HG02852 (cell line): Measurements from ENCODE around the gene RSRC1.
A peak's percentile ranks its signal among the peaks of the same experiment; 100 is the strongest.
"Not testable (repeated sequence)": the region's sequence is repeated elsewhere in the genome, so short reads cannot be mapped to it uniquely, and the experiment has no call there.

Source experiments
- ATAC-seq: cut with Tn5 transposase; IDR thresholded peaks from one replicate; pipeline ENCODE4 v1.9.1; 2021; ENCODE audit warnings: mild to moderate bottlenecking, moderate library complexity; ENCODE audit not compliant: unreplicated experiment

The RSRC1 gene

DNA sequence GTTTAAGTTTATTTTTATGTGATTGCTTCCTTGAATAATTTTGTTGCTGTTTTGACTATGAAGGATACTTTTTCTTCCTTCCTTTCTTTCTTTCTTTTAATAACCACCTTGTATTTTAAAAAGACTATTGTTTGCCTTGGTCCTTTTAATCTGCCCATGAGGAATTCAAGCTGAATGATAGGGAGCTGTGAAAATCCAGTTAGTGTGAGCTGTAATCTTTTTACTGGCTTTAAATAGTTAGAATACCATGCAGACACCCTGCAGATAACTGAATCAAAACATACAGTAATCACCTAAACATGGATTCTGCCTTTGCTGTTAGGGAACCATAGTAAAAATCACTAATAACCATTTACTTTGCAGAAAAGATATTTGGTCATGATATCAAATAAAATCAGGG lies 110.7 kb downstream of the RSRC1 start:
- no peak for ATAC-seq

DNA sequence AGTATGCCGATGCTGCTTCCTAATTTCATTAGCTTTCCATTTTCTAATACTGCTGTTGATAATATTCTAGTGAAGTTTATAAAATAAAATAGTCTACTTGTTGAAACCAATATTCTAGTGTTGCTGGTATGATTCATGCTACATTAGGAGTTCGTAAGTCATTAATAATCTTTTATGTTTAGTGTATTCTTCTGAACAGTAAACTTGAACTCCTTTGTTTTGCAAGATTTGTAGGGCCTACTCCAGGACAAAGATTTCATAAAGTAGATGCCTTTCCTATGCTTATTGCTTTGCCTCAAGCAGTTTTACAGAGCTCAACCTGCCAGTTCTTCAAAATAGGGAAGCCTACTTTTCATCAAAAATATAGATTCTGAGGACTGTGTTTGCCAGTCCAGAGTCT lies 111.5 kb downstream of the RSRC1 start:
- no peak for ATAC-seq

DNA sequence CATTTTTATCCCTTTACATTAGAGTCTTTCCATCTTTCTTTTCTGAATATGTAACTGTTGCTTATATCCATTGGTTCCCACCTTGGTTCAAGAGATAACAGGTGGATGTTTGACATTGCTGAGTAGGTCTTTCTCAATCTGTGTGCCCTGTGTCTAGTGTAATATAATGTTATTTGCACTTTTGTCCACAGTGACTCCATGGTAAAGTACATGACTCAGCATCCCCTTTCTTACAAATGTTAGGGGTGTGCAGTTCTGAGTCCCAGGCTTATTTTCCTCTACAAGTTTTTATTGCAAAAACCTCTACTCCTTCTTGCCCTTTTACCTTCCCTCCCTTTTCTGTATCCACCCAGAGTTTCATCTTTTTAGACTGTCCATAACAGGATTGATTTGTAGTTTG lies 116.5 kb downstream of the RSRC1 start:
- no peak for ATAC-seq

DNA sequence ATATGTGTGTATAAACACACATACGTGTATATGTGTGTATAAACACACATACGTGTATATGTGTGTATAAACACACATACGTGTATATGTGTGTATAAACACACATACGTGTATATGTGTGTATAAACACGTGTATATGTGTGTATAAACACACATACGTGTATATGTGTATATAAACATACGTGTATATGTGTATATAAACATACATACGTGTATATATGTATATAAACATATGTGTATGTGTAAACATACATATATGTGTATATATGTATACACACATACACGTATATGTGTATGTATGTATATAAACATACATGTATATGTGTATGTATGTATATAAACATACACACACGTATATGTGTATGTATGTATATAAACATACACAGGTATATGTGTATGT lies 119.1 kb downstream of the RSRC1 start:
- ATAC-seq = not testable (repeated sequence)

DNA sequence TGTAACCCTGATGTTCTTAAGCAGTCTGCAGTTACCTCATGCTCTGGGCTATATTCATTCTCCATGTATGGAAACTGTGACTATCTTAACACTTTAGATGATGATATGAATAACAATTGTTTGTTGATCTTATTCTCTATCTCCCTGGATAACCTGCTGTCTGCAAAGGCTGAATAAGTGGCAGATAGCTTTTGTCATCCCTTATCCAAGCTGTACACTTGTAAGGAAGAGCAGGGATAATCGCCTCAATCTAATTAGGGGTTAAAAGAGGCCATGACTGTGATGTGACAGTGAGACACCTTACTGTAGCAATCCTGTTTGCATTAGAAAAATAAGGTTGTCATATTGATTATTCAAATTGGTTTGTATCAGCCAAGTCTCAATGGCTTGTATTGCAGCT lies 123.9 kb downstream of the RSRC1 start:
- no peak for ATAC-seq

DNA sequence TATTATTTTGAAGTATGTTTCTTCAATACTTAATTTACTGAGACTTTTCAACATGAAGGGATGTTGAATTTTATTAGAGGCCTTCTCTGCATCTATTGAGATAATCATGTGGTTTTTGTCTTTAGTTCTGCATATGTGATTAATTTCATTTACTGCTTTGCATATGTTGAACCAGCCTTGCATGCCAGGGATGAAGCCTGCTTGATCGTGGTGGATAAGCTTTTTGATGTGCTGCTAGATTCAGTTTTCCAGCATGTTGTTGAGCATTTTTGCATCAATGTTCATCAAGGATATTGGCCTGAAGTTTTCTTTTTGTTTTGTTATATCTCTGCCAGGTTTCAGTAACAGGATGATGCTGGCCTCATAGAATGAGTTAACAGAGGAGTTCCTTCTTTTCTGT lies 134.4 kb downstream of the RSRC1 start:
- ATAC-seq = no peak

DNA sequence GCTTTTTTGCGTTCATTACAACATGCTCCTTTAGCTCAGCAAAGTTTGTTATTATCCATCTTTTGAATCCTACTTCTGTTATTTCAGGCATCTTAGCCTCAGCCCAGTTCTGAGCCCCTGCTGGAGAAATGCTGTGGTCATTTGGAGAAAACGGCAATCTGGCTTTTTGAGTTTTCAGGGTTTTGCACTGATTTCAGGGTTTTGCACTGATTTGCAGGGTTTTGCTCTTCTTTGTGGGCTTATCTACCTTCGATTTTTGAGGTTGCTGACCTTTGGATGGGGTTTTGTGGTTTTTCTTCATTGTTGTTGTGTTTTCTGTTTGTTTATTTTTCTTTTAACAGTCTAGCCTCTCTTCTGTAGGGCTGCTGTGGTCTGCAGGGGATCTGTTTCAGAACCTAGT lies 137.4 kb downstream of the RSRC1 start:
- ATAC-seq = no peak

DNA sequence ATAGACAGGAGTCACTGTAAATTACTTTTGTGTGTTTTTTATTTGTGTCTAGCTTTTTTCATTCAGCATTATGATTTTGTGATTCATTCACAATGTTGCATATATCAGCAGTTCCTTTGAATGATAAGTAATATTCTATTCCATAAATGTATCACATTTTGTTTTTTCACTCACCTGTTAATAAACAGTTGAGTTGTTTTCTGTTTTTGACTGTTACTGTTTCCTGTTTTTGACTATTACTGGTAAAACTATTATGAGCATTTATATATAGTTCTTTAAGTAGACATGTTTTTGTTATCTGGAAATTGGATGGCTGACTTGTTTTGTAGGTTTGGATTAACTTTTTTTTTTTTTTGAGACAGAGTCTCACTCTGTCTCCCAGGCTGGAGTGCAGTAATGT lies 138.4 kb downstream of the RSRC1 start:
- ATAC-seq = peak; percentile 40

DNA sequence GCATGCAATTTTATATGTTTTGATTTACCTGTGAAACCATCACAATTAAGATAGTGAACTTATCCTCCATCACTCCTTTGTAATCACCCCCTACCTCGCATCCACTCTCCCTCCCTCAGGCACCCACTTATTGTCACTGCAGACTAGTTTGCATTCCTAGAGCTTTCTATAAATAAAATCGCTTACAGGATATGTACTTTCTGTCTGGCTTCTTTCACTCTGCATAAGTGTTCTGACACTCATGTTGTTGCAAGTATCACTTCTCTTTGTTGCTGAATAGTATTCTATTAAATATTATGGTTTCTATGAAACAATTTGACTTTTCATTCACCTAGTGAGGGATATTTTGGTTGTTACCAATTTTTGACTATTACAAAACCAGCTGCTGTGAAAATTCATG lies 139.3 kb downstream of the RSRC1 start:
- peak; percentile 79 for ATAC-seq

DNA sequence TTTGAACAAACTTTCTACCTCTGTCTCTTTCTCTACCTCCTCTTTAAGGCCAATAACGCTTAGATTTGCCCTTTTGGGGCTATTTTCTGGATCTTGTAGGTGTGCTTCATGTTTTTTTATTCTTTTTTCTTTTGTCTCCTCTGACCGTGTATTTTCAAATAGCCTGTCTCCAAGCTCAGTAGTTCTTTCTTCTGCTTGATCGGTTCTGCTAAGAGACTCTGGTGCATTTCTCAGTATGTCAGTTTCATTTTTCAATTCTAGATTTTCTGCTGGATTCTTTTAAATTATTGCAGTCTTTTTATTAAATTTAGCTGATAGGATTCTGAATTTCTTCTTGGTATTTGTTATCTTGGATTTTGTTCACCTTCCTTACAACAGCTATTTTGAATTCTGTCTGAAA lies 148.7 kb downstream of the RSRC1 start:
- no peak for ATAC-seq

DNA sequence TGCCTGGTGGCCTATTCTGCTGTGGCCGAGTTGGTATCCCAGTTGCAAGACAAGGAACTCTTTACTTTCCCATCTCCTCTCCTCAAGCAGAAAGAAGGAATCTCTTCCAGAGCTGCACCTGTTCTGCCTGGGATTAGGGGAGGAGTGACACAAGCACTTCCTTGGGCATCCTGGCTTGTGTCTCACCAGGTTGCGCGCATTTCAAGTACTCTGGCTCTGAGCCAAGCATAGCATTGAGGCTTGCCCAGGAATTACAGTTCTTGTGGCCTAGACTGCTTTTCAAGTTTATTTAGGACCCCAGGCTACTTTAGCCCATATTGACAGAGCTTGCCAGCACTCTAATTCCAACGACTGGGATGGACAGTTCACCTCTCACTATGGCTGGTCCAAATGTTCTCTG lies 150.5 kb downstream of the RSRC1 start:
- no peak for ATAC-seq

DNA sequence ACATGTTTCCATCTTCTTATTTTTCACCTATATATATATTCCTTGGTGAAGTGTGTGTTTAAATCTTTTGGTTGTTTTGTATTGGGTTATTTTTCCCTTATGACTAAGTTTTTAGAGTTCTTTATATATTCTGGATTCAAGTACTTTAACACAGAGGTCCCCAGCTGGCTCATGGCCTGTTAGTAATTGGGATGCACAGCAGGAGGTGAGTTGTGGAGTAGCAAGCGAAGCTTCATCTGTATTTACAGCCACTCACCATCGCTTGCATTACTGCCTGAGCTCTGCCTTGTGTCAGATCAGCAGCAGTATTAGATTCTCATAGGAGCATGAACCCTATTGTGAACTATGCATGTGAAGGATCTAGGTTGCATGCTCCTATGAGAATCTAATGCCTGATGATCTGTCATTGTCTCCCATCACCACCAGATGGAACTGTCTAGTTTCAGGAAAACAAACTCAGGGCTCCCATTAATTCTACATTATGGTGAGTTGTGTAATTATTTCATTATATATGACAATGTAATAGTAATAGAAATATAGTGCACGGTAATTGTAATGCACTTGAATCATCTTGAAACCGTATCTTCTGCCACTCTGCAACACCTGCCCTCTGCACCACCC lies 151.6 kb downstream of the RSRC1 start:
- ATAC-seq = no peak

DNA sequence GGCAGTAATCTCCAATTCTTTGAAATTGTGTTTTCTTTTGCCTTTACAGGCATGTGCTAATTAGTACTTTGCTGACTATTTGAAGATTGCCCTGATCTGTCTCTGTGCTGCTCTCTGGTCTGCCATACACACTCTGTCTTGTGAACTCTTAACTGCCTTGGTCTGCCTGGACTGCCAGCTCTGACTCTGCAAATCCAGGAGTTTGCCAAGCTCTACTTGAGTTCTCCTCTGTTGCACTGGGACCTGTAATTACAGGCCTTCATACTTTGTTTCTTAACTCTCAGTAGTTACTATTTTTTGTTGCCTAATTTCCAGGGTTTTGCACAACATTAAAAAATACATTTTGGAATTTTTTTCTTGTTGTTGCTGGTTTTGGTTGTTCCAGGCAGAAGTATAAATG lies 155.0 kb downstream of the RSRC1 start:
- no peak for ATAC-seq

DNA sequence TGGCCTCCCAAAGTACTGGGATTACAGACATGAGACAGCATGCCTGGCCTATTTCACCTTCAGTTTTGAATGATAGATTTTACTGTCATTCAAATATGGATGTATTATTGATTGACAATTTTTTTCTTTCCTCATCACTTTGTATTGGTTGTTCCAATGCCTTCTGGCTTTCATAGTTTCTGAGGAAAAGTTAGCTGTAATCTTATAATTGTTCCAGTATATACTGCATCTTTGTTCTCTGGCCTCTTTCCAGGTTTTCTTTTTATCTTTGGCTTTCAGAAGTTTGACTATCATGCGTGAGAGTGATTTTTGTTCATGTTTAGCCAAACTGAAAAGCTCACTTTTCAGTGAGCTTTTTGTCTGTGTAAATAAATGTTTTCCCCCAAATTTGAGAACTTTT lies 157.1 kb downstream of the RSRC1 start:
- ATAC-seq = no peak

DNA sequence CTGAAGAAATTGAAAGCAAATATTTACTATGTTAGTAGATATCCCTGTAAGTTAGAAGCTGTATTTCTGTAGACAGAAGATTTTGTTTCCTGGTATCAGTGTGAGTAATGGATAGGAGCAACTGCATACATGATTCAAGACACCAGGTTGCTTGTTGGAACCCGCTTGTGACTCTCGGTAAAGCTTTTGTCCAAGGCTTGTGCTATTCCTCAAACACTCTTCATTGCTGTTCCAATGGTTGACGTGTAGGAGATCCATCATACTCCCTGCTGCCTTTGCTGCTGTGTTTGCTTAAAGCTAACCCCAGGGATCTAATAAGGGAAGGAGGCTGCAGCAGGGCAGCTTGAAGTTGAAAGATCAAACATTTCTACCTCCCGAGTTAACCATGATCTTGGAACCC lies 160.1 kb downstream of the RSRC1 start:
- ATAC-seq = no peak

DNA sequence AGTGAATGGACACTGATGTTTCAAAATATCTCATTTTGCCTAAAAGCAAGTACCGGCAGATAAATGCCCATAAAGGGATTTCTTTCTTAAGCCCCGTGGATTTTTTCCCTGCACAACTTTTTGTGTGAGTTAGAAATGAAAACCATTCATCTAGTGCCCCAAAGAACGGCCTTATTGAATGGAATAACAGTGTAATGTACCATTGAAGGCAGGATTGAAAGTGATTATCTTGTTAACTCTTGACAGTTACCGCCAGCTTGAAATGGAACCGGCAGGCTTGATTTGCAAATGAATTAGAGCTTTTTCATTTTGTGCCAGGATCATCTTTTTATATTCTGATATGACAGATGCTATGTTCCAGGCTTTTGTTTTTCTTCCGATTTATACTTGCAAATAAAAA lies 162.2 kb downstream of the RSRC1 start:
- ATAC-seq = no peak

DNA sequence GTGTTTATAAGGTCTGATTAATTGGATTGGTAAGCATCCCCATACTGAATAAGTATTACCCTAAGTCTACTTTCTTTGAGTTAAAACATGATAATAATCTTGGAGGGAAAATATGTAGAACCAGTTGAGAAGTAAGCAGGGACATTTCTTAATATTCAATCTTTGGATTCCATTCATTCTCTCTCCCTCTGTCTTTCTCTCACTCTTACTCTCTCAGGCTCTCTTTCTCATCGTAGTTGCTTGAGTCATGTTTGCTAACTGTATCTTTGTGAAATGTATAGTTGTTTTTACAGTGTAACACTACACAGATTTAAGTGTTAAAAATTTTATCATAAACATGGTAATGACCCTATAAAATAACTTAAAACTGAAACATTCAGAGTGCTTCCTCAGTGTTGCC lies 163.8 kb downstream of the RSRC1 start:
- ATAC-seq = no peak

DNA sequence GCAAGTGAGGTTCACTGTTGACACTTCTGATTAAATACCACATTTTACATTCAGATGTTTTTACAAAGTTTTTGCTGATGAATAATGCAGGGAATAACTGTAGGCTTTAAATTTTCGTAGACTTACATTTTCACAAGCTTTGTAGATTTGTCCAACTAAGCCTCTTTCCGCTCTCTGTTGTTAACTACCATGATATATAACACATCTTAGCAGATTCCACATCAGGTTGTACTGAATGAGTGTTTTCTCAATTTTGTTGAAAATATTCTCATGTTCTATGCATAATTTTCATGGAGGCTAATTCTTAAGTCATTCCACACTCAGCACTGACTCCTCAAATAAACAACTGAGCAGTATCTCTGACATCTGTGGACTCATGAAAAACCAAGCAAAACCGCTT lies 168.3 kb downstream of the RSRC1 start:
- ATAC-seq = no peak

DNA sequence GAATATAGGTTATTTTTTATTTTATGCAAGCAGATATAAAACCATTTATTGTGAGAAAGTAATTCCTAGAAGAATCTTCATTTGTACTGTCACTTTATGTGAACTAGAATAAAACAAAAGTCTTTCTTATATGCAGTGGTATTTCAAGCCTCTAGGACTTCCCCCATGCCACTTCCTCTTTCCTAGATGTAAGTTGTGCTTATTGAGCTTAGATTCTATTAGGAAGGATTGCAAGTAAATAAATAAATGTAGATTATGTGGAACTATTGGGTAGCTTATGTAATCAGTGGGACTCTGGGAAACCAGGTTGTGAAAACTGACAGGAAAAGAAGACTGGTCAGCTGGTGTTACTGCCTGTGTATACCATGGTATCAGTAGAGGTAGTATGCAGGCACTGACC lies 169.7 kb downstream of the RSRC1 start:
- no peak for ATAC-seq

DNA sequence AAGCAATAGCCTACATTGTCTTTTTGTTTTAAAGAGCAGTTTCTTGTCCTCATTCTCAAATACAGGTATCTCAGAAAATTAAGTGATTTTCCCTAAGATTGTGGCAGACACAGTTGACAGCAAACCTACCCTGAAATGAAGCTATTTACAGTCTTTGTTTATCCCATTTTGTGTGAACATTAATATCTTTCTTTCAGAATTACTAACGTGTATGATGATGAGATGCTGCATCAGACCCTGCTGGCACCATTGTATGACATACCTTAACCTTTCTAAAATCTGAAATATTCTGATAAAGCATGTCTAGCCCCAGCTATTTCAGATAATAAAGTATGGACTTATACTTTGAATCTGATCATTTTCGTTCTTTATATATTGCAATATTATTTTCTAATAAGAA lies 185.9 kb downstream of the RSRC1 start:
- ATAC-seq = no peak

DNA sequence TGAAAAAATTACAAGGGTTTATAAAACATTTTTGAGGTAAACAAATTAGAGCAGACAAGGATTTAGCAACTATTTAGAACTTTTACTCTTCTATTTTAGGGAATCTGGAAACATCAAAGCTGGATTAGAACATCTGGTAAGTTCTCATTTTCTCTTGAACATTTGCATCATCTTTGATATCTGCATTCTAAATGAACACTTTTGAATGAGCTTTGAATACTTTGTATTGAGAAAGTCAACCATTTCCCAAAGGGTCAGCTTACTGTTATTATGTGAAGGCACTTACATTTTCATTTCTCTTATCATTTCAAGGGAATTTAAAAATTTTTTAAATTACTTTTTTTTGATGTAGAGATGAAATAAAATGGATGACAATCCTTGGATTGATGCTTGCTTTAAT lies 188.1 kb downstream of the RSRC1 start:
- ATAC-seq = no peak

DNA sequence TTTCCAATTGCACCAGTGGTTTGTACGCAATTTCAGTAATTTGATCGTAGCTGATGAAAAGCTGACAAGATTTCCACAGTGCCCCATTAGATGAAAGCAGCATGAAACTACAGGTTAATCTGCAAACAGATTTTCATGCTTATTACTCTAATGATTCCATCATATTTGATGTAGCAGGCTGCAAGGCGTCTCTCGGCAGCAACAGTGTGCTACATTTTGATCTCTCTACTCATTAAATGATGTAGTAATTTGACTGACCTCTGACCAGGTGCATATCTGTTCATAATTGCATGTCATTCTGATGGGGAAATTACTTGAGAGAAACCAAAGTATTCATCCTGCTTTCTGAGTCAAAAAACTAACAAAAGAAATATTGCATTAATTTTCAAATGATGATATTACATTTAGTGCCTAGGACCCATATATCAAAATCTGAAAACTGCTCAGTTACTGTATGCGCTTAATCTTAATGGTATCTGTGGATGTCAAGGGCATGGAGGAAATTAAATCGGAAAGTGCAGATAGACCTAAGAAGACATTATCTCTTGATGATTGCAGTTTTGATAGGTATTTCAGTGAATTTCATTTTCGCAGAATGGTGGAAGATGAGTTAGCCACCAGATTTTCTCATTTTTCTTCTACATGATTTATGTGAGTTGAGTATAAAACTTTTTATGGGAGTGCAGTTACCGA lies 198.5 kb downstream of the RSRC1 start:
- ATAC-seq = no peak

DNA sequence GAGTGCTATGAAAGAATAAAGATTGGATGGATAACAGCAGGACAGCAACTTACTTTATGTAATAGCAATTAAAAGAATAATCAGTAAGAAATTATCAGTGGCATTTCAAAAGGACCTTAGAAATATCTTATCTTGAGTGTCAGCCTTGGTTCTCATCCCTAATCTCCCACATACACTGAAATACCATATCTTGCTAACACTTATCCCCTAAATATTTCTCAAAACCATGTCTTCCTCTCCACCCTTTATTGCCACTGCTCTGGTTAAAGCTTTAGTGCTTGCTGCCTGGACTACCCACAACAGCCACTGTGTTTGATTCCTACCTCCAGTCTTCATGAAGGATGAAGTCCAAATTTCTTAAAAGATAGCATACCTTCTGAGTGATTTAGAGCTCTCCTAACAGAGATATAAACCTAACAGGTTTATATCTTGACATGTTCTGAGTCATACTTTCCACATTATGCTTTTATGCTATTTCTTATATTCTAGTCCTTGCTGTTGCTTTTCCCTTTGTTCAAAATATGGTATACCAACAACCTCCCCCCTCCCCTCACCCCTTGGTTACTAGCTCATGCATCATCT lies 202.8 kb downstream of the RSRC1 start:
- ATAC-seq = no peak
